Uterus (tissue), 4 donors: ENCODE data around the gene RFPL3. TPM values are rescaled to one million over a fixed set of nuclear protein-coding genes. Genes with fewer than 3 reads are reported as not detected.
A peak's percentile ranks its signal among the peaks of the same experiment; 100 is the strongest.
"Not testable (repeated sequence)": the region's sequence is repeated elsewhere in the genome, so short reads cannot be mapped to it uniquely, and the experiment has no call there.

Source experiments
- DNase-seq, 2 donors: peaks; one replicate each; pipeline ENCODE4 v3.0.0-alpha.2; 2019 to 2020
- H3K27ac ChIP-seq, 2 donors: fragments of 200-600 bp; sonication (generic); 1 replicate in 1 of 2; 2 replicates in 1 of 2; pipeline ENCODE4 v1.5.1; 2016 to 2018
- H3K27me3 ChIP-seq, 2 donors: fragments of 200-600 bp; sonication (generic); one replicate each; pipeline ENCODE4 v1.5.1; 2018 to 2019; ENCODE audit warnings: control low read depth in 1 of 2
- H3K36me3 ChIP-seq, 2 donors: fragments of 200-600 bp; sonication (generic); one replicate each; pipeline ENCODE4 v1.5.1; 2019; ENCODE audit warnings: control low read depth in 1 of 2
- H3K4me1 ChIP-seq, 2 donors: fragments of 200-600 bp; sonication (generic); one replicate each; pipeline ENCODE4 v1.5.1; 2018 to 2019; ENCODE audit warnings: control low read depth in 1 of 2
- H3K4me3 ChIP-seq, 2 donors: fragments of 200-600 bp; sonication (generic); 1 replicate in 1 of 2; 2 replicates in 1 of 2; pipeline ENCODE4 v1.5.1; 2018 to 2019; ENCODE audit warnings: mild to moderate bottlenecking in 1 of 2
- H3K9me3 ChIP-seq, 2 donors: fragments of 200-600 bp; sonication (generic); one replicate each; pipeline ENCODE4 v1.5.1; 2019; ENCODE audit warnings: control low read depth in 1 of 2
- POLR2A ChIP-seq, 2 donors: fragments of 450-650 bp; IDR thresholded peaks; one replicate each; pipeline ENCODE4 v1.6.1; 2016; ENCODE audit warnings: antibody characterized with exemption in 2 of 2, mild to moderate bottlenecking in 1 of 2, moderate library complexity in 1 of 2
- intact Hi-C: fragments of 100-400 bp; cut with DNase I; formaldehyde crosslinking; loops from one replicate; pipeline ENCODE4 v1.15.1; 2023; ENCODE audit warnings: low total_unique reads
- total RNA-seq, 4 donors: library from RNA; depleted of rRNA in 3 of 4; stranded (reverse); fragments of >200 nt in 3 of 4; gene quantifications; one replicate each; pipeline versions ENCODE4 v1.1.0 to v1.2.4, GENCODE V29; 2014 to 2023
- TF ChIP-seq, protein P1 (sequence below), 4 experiments: fragments of 200-600 bp in 2 of 4; fragments of 450-650 bp in 2 of 4; sonication (generic) in 2 of 4; IDR thresholded peaks; one replicate each; pipeline ENCODE4 v1.5.1; 2016 to 2019; ENCODE audit warnings: antibody characterized with exemption in 4 of 4, mild to moderate bottlenecking in 2 of 4, moderate library complexity in 1 of 4
- donor health status: DM: yes; HTN: yes; CAD: no.

Gene RFPL3
- total RNA-seq, 4 donors from 2014 or later, result not detected

DNA sequence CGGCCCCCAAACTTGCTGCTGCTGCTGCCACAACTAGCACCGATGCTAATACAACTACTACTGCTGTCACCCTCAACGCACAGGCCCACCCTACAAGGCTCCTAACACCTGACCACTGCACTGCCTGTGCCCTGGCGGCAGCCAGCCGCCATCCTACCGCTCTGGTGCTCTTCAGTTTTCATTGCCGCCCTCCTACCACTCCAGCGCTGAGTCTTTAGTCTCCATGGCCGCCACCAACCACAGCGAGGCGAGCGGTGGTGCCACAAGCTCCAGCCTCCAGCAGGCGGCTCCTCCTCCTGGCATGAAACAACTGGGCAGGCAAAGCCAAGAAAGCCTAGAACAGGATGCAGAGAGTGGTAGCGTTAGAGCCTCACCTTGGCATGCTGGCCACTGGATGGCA lies 5.0 kb upstream of the RFPL3 start:
- intact Hi-C loops, result no loop called here
- no peaks in the 10 kb centered on the region for H3K36me3 ChIP-seq

DNA sequence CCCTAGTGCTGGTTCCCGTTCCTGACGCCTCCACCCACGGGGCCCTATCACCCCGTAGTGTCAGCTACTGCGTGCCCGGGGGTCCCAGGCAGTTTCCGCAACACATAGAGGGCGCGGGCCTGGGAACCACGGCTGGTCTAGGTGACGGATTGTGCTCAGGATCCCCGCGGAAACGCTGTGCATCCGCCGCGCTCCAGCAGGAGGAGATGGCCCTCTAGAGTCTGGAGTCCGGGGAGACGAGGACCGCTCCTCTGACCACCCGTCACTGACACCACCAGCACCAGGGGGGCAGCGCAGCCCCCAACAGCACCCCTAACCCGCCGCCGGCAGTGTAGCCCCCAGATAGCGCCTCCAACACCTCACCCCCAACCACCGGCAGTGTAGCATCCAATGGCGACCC lies 4.4 kb upstream of the RFPL3 start:
- no peaks in the 10 kb centered on the region for H3K9me3 ChIP-seq
- H3K27ac ChIP-seq, result no peak overlapping the region
- intact Hi-C loops, result no loop called here
- no peaks in the 10 kb centered on the region for H3K4me1 ChIP-seq
- H3K36me3 ChIP-seq, result no peaks in the 10 kb centered on the region
- no peak for DNase-seq
- no peak overlapping the region for H3K4me3 ChIP-seq
- TF ChIP-seq POLR2A (IDR thresholded peaks at IDR 0.05), result no peak
- TF ChIP-seq, protein P1, sequence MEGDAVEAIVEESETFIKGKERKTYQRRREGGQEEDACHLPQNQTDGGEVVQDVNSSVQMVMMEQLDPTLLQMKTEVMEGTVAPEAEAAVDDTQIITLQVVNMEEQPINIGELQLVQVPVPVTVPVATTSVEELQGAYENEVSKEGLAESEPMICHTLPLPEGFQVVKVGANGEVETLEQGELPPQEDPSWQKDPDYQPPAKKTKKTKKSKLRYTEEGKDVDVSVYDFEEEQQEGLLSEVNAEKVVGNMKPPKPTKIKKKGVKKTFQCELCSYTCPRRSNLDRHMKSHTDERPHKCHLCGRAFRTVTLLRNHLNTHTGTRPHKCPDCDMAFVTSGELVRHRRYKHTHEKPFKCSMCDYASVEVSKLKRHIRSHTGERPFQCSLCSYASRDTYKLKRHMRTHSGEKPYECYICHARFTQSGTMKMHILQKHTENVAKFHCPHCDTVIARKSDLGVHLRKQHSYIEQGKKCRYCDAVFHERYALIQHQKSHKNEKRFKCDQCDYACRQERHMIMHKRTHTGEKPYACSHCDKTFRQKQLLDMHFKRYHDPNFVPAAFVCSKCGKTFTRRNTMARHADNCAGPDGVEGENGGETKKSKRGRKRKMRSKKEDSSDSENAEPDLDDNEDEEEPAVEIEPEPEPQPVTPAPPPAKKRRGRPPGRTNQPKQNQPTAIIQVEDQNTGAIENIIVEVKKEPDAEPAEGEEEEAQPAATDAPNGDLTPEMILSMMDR (IDR thresholded peaks at IDR 0.05), result no peak
- H3K27me3 ChIP-seq, result no peaks in the 10 kb centered on the region

More for the DNA sequence above, 5.0 kb upstream of the RFPL3 start:
- H3K27me3 ChIP-seq, result no peaks in the 10 kb centered on the region
- TF ChIP-seq POLR2A (IDR thresholded peaks at IDR 0.05), result no peak
- TF ChIP-seq, protein P1 (IDR thresholded peaks at IDR 0.05), result no peak
- no peak overlapping the region for H3K27ac ChIP-seq
- no peak for DNase-seq
- H3K9me3 ChIP-seq, result no peaks in the 10 kb centered on the region
- no peaks in the 10 kb centered on the region for H3K4me1 ChIP-seq
- no peak overlapping the region for H3K4me3 ChIP-seq

DNA sequence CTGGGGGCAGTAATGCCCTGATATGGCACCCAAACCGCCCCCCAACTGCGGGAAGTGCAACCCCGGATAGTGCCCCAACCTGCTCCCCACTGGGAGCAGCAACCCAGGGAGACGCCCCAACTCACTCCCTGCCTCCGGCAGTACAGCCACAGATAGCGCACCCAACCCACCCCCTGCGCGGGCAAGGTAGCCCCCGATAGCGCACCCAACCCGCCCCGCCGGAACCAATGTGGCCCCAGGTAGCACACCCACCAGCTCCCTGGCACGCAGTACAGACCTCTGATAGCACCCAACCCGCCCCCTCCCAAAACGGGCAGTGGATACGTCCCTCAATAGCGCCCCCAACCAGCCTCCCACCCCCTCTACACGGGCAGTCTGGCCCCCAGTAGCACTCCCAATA lies 3.8 kb upstream of the RFPL3 start:
- no peak for DNase-seq
- Histone ChIP-seq H3K4me3 (no peak overlapping the region), H3K4me1 (no peaks in the 10 kb centered on the region), H3K27me3 (no peaks in the 10 kb centered on the region), H3K27ac (peak overlapping the region in 1 of 2 donors; percentile 54), H3K9me3 (no peaks in the 10 kb centered on the region), H3K36me3 (no peaks in the 10 kb centered on the region)
- intact Hi-C loops, result no loop called here
- TF ChIP-seq, protein P1 (IDR thresholded peaks at IDR 0.05), result no peak
- TF ChIP-seq POLR2A (IDR thresholded peaks at IDR 0.05), result no peak

DNA sequence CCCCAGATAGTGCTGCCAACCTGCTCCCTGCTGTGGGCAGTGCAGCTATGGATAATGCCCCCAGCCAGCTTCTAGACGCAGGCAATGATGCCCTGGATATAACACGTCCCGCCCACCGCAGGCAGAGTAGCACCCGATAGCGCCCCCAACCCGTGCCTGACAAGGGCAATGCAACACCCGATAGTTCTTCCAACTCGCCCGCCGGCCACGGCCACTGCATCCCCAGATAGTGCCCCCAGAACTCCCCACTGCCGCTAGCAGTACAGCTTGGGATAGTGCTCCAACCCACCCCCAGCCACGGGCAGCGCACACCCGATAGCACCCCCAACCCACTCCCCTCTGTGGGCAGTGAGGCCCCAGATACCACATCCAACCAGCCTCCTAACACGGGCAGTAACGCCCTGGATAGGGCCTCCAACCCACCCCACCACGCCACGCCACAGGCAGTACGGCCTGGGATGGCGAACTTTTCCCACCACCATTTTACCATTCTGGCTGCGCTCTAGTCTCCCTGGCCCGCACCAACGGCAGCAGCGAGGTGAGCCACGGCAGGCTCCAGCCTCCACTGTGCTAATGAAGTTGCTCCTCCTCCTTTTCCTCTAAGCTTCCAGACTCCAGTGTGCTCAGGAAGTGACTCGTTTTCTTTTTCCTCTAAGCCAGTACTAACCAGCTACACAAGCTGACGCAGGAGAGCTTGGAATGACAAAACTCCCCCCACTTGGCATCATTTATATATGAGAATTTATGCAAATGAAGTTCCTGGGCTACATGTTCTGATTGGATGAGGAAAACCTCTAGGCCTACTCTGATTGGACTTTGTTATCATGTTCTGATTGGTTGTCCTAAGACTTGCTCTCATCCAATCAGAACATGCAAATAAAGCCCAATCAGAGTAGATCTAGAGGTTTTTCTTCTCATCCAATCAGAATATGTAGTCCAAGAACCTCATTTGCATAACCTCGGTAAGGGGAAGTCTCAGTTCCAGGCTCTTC lies 3.0 kb upstream of the RFPL3 start:
- Histone ChIP-seq H3K9me3 (no peaks in the 10 kb centered on the region), H3K4me1 (no peaks in the 10 kb centered on the region), H3K27me3 (no peaks in the 10 kb centered on the region), H3K4me3 (peak overlapping the region in 1 of 2 donors; percentile 9), H3K27ac (peak overlapping the region; percentile 47 to 54), H3K36me3 (no peaks in the 10 kb centered on the region)
- TF ChIP-seq, protein P1 (IDR thresholded peaks at IDR 0.05), result no peak
- peak in 1 of 2 donors; percentile 62 for TF ChIP-seq POLR2A (IDR thresholded peaks at IDR 0.05)
- DNase-seq, result no peak
- intact Hi-C loops, result no loop called here

DNA sequence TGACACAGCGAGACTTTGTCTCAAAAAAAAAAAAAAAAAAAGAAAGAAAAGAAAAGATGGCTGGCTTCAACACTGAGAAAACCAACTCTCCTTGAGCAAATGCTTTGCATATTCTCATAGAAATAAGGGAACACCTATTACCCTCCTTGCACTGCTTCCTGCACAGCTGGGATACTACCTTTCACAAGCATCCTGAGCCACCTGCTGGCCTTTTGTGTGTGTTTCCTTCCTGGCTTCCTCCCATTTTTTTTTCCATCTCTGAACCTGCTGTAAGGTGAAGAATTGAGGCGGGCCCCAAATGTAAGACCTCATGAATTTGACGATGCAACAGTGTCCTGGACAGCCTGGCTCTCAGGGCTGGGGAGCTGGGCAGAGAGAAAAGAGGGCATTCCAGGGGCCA lies 1.9 kb upstream of the RFPL3 start:
- DNase-seq, result no peak
- TF ChIP-seq, protein P1 (IDR thresholded peaks at IDR 0.05), result no peak
- no peak for TF ChIP-seq POLR2A (IDR thresholded peaks at IDR 0.05)
- intact Hi-C loops, result no loop called here
- Histone ChIP-seq H3K27me3 (no peaks in the 10 kb centered on the region), H3K4me3 (no peak overlapping the region), H3K27ac (no peak overlapping the region), H3K36me3 (no peaks in the 10 kb centered on the region), H3K9me3 (no peaks in the 10 kb centered on the region), H3K4me1 (no peaks in the 10 kb centered on the region)

DNA sequence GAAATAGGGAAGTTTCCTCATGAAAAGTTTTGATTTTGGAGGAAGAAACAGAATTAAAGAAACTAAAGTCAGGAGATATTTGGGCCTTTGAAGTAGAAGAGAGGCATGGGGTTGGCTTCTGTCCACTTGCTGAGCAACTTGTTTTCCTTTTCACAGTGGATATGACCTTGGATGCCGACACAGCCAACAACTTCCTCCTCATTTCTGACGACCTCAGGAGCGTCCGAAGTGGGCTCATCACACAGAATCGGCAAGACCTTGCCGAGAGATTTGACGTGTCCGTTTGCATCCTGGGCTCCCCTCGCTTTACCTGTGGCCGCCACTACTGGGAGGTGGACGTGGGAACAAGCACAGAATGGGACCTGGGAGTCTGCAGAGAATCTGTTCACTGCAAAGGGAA lies 2.4 kb downstream of the RFPL3 start:
- H3K36me3 ChIP-seq, DNase-seq, H3K4me1 ChIP-seq, intact Hi-C loops, H3K27me3 ChIP-seq, H3K9me3 ChIP-seq, H3K4me3 ChIP-seq, H3K27ac ChIP-seq: not testable (repeated sequence)
